ENCODE results near the gene GGA3.
"Not testable (repeated sequence)": the region's sequence is repeated elsewhere in the genome, so short reads cannot be mapped to it uniquely, and the experiment has no call there.

GGA3 gene

GRCh38 chr17:75261336-75262111, at the start of gene GGA3, which contains the start of gene MRPS7:
GGA3 (minus strand) TSS chr17:75261606; CDS start chr17:75261587, 19 bp downstream.
MRPS7 (plus strand) TSS chr17:75261879; CDS start chr17:75261901, 22 bp downstream.
- peak; percentile 98 for DNase-seq (ENCODE audit: low spot score)

- no peak for DNase-seq (ENCODE audit: low spot score)
Observed at GRCh38 chr17:75308732-75309629, 47.6 kb upstream of the GGA3 start.

GRCh38 chr17:75307957-75308731, 46.7 kb upstream of the GGA3 start:
- no peak for DNase-seq (ENCODE audit: low spot score)

GRCh38 chr17:75301502-75302206, 40.2 kb upstream of the GGA3 start:
- DNase-seq (ENCODE audit: low spot score) = no peak

GRCh38 chr17:75301049-75301448, 39.6 kb upstream of the GGA3 start:
- DNase-seq (ENCODE audit: low spot score) = no peak

GRCh38 chr17:75300280-75300679, 38.9 kb upstream of the GGA3 start:
- no peak for DNase-seq (ENCODE audit: low spot score)

- no peak for DNase-seq (ENCODE audit: low spot score)
Observed at GRCh38 chr17:75295201-75296158, 34.1 kb upstream of the GGA3 start.

GRCh38 chr17:75292810-75293448, 31.5 kb upstream of the GGA3 start:
- not testable (repeated sequence) for DNase-seq (ENCODE audit: low spot score)

- DNase-seq (ENCODE audit: low spot score) = no peak
Observed at GRCh38 chr17:75289832-75290337, 28.5 kb upstream of the GGA3 start.

- peak; percentile 99 for DNase-seq (ENCODE audit: low spot score)
Observed at GRCh38 chr17:75289115-75289831, 27.9 kb upstream of the GGA3 start, which contains the start of gene SLC25A19. SLC25A19 (minus strand) TSS chr17:75289433; CDS start chr17:75286764, 2,669 bp downstream.

- DNase-seq (ENCODE audit: low spot score) = no peak
Observed at GRCh38 chr17:75288770-75289114, 27.3 kb upstream of the GGA3 start.

GRCh38 chr17:75288359-75288758, 27.0 kb upstream of the GGA3 start:
- DNase-seq (ENCODE audit: low spot score) = no peak

GRCh38 chr17:75287221-75287620, 25.8 kb upstream of the GGA3 start:
- no peak for DNase-seq (ENCODE audit: low spot score)

GRCh38 chr17:75285123-75285522, 23.7 kb upstream of the GGA3 start:
- no peak for DNase-seq (ENCODE audit: low spot score)

GRCh38 chr17:75280189-75280588, 18.8 kb upstream of the GGA3 start:
- not testable (repeated sequence) for DNase-seq (ENCODE audit: low spot score)

- DNase-seq (ENCODE audit: low spot score) = peak; percentile 64
Observed at GRCh38 chr17:75277664-75278071, 16.3 kb upstream of the GGA3 start.

- DNase-seq (ENCODE audit: low spot score) = peak; percentile 73
Observed at GRCh38 chr17:75273977-75274708, 12.7 kb upstream of the GGA3 start.

- DNase-seq (ENCODE audit: low spot score) = no peak
Observed at GRCh38 chr17:75272848-75273184, 11.4 kb upstream of the GGA3 start.

Data from AG08396 (cell line).